Measurements from ENCODE around the gene AKR7A2. TPM values are rescaled to one million over a fixed set of nuclear protein-coding genes. Genes with fewer than 3 reads are reported as not detected.

AKR7A2 gene
- total and polyA plus RNA-seq, 9 of the 15 experiments (the other 6 are each of a cell fraction or from before 2014, with no cell fraction given), result 2.0 to 78.4 (median 49.4) TPM

DNA sequence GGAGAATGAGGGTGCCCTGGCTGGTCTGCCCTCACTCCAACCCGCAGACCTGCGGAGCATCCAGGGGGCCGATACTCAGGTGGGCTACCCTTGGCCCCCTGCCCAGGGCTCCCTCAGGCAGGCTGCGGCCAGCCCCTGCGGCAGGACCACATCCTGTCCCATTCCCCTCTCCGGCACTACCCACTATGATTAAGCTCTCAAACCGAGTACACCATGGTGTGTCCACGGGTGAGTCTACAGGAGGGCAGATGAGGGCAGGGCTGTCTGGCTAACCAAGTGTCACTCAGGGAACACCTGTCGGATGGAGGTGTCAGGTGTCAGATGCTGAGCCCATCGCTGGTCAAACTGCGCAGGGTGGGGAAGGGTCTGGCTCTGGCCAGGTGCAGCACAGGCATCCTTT, 47.4 kb upstream of the AKR7A2 start (continued):
- TF ChIP-seq, protein P1, sequence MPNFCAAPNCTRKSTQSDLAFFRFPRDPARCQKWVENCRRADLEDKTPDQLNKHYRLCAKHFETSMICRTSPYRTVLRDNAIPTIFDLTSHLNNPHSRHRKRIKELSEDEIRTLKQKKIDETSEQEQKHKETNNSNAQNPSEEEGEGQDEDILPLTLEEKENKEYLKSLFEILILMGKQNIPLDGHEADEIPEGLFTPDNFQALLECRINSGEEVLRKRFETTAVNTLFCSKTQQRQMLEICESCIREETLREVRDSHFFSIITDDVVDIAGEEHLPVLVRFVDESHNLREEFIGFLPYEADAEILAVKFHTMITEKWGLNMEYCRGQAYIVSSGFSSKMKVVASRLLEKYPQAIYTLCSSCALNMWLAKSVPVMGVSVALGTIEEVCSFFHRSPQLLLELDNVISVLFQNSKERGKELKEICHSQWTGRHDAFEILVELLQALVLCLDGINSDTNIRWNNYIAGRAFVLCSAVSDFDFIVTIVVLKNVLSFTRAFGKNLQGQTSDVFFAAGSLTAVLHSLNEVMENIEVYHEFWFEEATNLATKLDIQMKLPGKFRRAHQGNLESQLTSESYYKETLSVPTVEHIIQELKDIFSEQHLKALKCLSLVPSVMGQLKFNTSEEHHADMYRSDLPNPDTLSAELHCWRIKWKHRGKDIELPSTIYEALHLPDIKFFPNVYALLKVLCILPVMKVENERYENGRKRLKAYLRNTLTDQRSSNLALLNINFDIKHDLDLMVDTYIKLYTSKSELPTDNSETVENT (CRISPR knock-in tag; IDR thresholded peaks at IDR 0.05), result no peak
- TF ChIP-seq PHF20 (IDR thresholded peaks at IDR 0.05; ENCODE audit: partially characterized antibody), result no peak
- TF ChIP-seq, protein P2, sequence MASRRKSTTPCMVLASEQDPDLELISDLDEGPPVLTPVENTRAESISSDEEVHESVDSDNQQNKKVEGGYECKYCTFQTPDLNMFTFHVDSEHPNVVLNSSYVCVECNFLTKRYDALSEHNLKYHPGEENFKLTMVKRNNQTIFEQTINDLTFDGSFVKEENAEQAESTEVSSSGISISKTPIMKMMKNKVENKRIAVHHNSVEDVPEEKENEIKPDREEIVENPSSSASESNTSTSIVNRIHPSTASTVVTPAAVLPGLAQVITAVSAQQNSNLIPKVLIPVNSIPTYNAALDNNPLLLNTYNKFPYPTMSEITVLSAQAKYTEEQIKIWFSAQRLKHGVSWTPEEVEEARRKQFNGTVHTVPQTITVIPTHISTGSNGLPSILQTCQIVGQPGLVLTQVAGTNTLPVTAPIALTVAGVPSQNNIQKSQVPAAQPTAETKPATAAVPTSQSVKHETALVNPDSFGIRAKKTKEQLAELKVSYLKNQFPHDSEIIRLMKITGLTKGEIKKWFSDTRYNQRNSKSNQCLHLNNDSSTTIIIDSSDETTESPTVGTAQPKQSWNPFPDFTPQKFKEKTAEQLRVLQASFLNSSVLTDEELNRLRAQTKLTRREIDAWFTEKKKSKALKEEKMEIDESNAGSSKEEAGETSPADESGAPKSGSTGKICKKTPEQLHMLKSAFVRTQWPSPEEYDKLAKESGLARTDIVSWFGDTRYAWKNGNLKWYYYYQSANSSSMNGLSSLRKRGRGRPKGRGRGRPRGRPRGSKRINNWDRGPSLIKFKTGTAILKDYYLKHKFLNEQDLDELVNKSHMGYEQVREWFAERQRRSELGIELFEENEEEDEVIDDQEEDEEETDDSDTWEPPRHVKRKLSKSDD (conservative IDR thresholded peaks at IDR 0.05; ENCODE audit: low read length), result no peak
- TF ChIP-seq NFXL1 (CRISPR knock-in tag; IDR thresholded peaks at IDR 0.05), result no peak
- no peak for TF ChIP-seq ZNF75A (CRISPR knock-in tag; IDR thresholded peaks at IDR 0.05)
- TF ChIP-seq TOE1 (IDR thresholded peaks at IDR 0.05; ENCODE audit: borderline replicate concordance), result no peak
- TF ChIP-seq TOE1 (CRISPR knock-in tag; IDR thresholded peaks at IDR 0.05; ENCODE audit: borderline replicate concordance, low read depth), result no peak

Measured in K562 (cell line).